ENCODE results near the gene MBNL2.

Gene MBNL2

GRCh38 chr13:97224544-97225300, 2.6 kb downstream of the MBNL2 start:
- no peaks in the 10 kb centered on the region for H3K9me2 ChIP-seq (replicated peaks; ENCODE audit: insufficient read depth, low read length)
- H3K4me1 ChIP-seq (ENCODE audit: low read length), result peaks cover 20% of the 10 kb centered on the region
- DNase-seq, result peak; percentile 53
- peaks cover 46% of the 10 kb centered on the region for H3F3A ChIP-seq (ENCODE audit: insufficient read depth, low read length)
- H4K20me1 ChIP-seq (ENCODE audit: insufficient read depth, low read length), result no peaks in the 10 kb centered on the region
- peak overlapping the region; percentile 93 for H3K27ac ChIP-seq (ENCODE audit: low read length)
- no peaks in the 10 kb centered on the region for H3K9me3 ChIP-seq (replicated peaks; ENCODE audit: insufficient read depth, low read length)
- peak overlapping the region; percentile 75 for H3K4me3 ChIP-seq (ENCODE audit: low read length)
- peak overlapping the region; percentile 93 for H3K9ac ChIP-seq (ENCODE audit: low read length)
- no peaks in the 10 kb centered on the region for H3K36me3 ChIP-seq (replicated peaks; ENCODE audit: insufficient read depth, low read length)
- no peaks in the 10 kb centered on the region for H3K27me3 ChIP-seq (replicated peaks; ENCODE audit: insufficient read depth, low read length)
- H3K79me2 ChIP-seq (ENCODE audit: low read length), result peaks cover 75% of the 10 kb centered on the region
- TF ChIP-seq CTCF (IDR thresholded peaks at IDR 0.05; ENCODE audit: low read length) (no peak), EZH2 (optimal IDR thresholded peaks at IDR 0.05; ENCODE audit: low read depth, low read length) (no peak), EZH2phosphoT487 (IDR thresholded peaks at IDR 0.05; ENCODE audit: low read length) (no peak)
- H2AFZ ChIP-seq (ENCODE audit: low read length), result no peak overlapping the region
- H3K4me2 ChIP-seq (ENCODE audit: low read depth, low read length), result peak overlapping the region; percentile 94

GRCh38 chr13:97225533-97225932, 3.4 kb downstream of the MBNL2 start:
- Histone ChIP-seq H3F3A (ENCODE audit: insufficient read depth, low read length) (peaks cover 46% of the 10 kb centered on the region), H4K20me1 (ENCODE audit: insufficient read depth, low read length) (no peaks in the 10 kb centered on the region), H2AFZ (ENCODE audit: low read length) (no peak overlapping the region), H3K9ac (ENCODE audit: low read length) (peak overlapping the region; percentile 93), H3K27ac (ENCODE audit: low read length) (peak overlapping the region; percentile 93), H3K27me3 (replicated peaks; ENCODE audit: insufficient read depth, low read length) (no peaks in the 10 kb centered on the region), H3K9me2 (replicated peaks; ENCODE audit: insufficient read depth, low read length) (no peaks in the 10 kb centered on the region), H3K79me2 (ENCODE audit: low read length) (peaks cover 83% of the 10 kb centered on the region), H3K4me1 (ENCODE audit: low read length) (peaks cover 20% of the 10 kb centered on the region), H3K36me3 (replicated peaks; ENCODE audit: insufficient read depth, low read length) (no peaks in the 10 kb centered on the region), H3K9me3 (replicated peaks; ENCODE audit: insufficient read depth, low read length) (no peaks in the 10 kb centered on the region), H3K4me2 (ENCODE audit: low read depth, low read length) (peak overlapping the region; percentile 94), H3K4me3 (ENCODE audit: low read length) (peak overlapping the region; percentile 75)
- TF ChIP-seq CTCF (IDR thresholded peaks at IDR 0.05; ENCODE audit: low read length) (no peak), EZH2 (optimal IDR thresholded peaks at IDR 0.05; ENCODE audit: low read depth, low read length) (no peak), EZH2phosphoT487 (IDR thresholded peaks at IDR 0.05; ENCODE audit: low read length) (no peak)
- peak; percentile 24 for DNase-seq

GRCh38 chr13:97226013-97226412, 3.9 kb downstream of the MBNL2 start:
- DNase-seq, result peak; percentile 55
- peaks cover 88% of the 10 kb centered on the region for H3K79me2 ChIP-seq (ENCODE audit: low read length)

More at GRCh38 chr13:97226013-97226412, 3.9 kb downstream of the MBNL2 start:
- Histone ChIP-seq H3F3A (ENCODE audit: insufficient read depth, low read length) (peaks cover 46% of the 10 kb centered on the region), H3K9ac (ENCODE audit: low read length) (peak overlapping the region; percentile 93), H3K27ac (ENCODE audit: low read length) (peak overlapping the region; percentile 93), H3K4me3 (ENCODE audit: low read length) (peak overlapping the region; percentile 75), H3K36me3 (replicated peaks; ENCODE audit: insufficient read depth, low read length) (no peaks in the 10 kb centered on the region), H2AFZ (ENCODE audit: low read length) (no peak overlapping the region), H3K9me3 (replicated peaks; ENCODE audit: insufficient read depth, low read length) (no peaks in the 10 kb centered on the region), H3K4me1 (ENCODE audit: low read length) (peaks cover 20% of the 10 kb centered on the region), H3K4me2 (ENCODE audit: low read depth, low read length) (peak overlapping the region; percentile 94), H3K9me2 (replicated peaks; ENCODE audit: insufficient read depth, low read length) (no peaks in the 10 kb centered on the region), H3K27me3 (replicated peaks; ENCODE audit: insufficient read depth, low read length) (no peaks in the 10 kb centered on the region), H4K20me1 (ENCODE audit: insufficient read depth, low read length) (no peaks in the 10 kb centered on the region)
- TF ChIP-seq EZH2phosphoT487 (IDR thresholded peaks at IDR 0.05; ENCODE audit: low read length), result no peak
- no peak for TF ChIP-seq EZH2 (optimal IDR thresholded peaks at IDR 0.05; ENCODE audit: low read depth, low read length)
- no peak for TF ChIP-seq CTCF (IDR thresholded peaks at IDR 0.05; ENCODE audit: low read length)

Data from MM.1S (cell line).